Suprapubic skin (tissue), 4 donors: ENCODE data around the gene DTYMK. TPM values are rescaled to one million over a fixed set of nuclear protein-coding genes. Genes with fewer than 3 reads are reported as not detected.

ENCODE experiments used
- DNase-seq, 2 donors: peaks; one replicate each; pipeline ENCODE4 v3.0.0-alpha.2; 2019; ENCODE audit warnings: low spot score in 2 of 2
- H3K27ac ChIP-seq: fragments of 200-600 bp; sonication (generic); one replicate; pipeline ENCODE4 v1.5.1; 2019
- H3K27me3 ChIP-seq: fragments of 200-600 bp; sonication (generic); one replicate; pipeline ENCODE4 v1.5.1; 2019
- H3K36me3 ChIP-seq: fragments of 200-600 bp; sonication (generic); one replicate; pipeline ENCODE4 v1.5.1; 2019
- H3K4me1 ChIP-seq: fragments of 200-600 bp; sonication (generic); one replicate; pipeline ENCODE4 v1.5.1; 2019
- H3K4me3 ChIP-seq: fragments of 200-600 bp; sonication (generic); one replicate; pipeline ENCODE4 v1.5.1; 2019; ENCODE audit warnings: mild to moderate bottlenecking
- H3K9me3 ChIP-seq: fragments of 200-600 bp; sonication (generic); one replicate; pipeline ENCODE4 v1.5.1; 2019
- CTCF ChIP-seq, 2 donors: fragments of 200-600 bp in 1 of 2; fragments of 450-650 bp in 1 of 2; sonication (generic) in 1 of 2; IDR thresholded peaks; one replicate each; pipeline ENCODE4 v1.5.1; 2016 to 2019; ENCODE audit warnings: antibody characterized with exemption in 2 of 2, mild to moderate bottlenecking in 1 of 2, moderate library complexity in 1 of 2
- EP300 ChIP-seq: sonication (generic); formaldehyde crosslinking; IDR thresholded peaks from one replicate; pipeline ENCODE4 v1.6.1; 2017; ENCODE audit warnings: antibody characterized with exemption
- POLR2A ChIP-seq, 2 donors: fragments of 450-650 bp; IDR thresholded peaks; one replicate each; pipeline ENCODE4 v1.6.1; 2017; ENCODE audit warnings: antibody characterized with exemption in 2 of 2, mild to moderate bottlenecking in 2 of 2, moderate library complexity in 2 of 2
- POLR2AphosphoS5 ChIP-seq, 3 donors: sonication (generic); formaldehyde crosslinking; IDR thresholded peaks; one replicate each; pipeline ENCODE4 v1.6.1; 2017; ENCODE audit warnings: antibody characterized with exemption in 3 of 3
- WGBS: methylation state at CpG from one replicate; pipeline ENCODE4 v1.1.5; 2018; 5-methylcytosine and 5-hydroxymethylcytosine counted together
- total RNA-seq, 4 donors: library from RNA; depleted of rRNA; stranded (reverse); fragments of >200 nt; gene quantifications; one replicate each; pipeline ENCODE4 v1.1.0, GENCODE V29; 2016

The DTYMK gene
- total RNA-seq, 4 donors from 2014 or later = 14.6 to 29.1 (median 18.2) TPM

GRCh38 chr2:241632478-241633325 lies 53.9 kb downstream of the DTYMK start:
- H3K4me3 ChIP-seq = no peak overlapping the region
- no peak for DNase-seq
- no peak overlapping the region for H3K27ac ChIP-seq
- no peaks in the 10 kb centered on the region for H3K27me3 ChIP-seq
- H3K9me3 ChIP-seq = no peaks in the 10 kb centered on the region
- TF ChIP-seq POLR2AphosphoS5 (IDR thresholded peaks at IDR 0.05) = no peak
- WGBS = 94% methylated on average over 29 of the region's 39 CpGs
- H3K36me3 ChIP-seq = peaks cover 32% of the 10 kb centered on the region
- peaks cover 21% of the 10 kb centered on the region for H3K4me1 ChIP-seq

- TF ChIP-seq EP300 (no peak), POLR2AphosphoS5 (IDR thresholded peaks at IDR 0.05) (no peak), CTCF (IDR thresholded peaks at IDR 0.05) (no peak), POLR2A (IDR thresholded peaks at IDR 0.05) (no peak)
- Histone ChIP-seq H3K36me3 (peaks cover 32% of the 10 kb centered on the region), H3K9me3 (no peaks in the 10 kb centered on the region), H3K4me3 (no peak overlapping the region), H3K27me3 (no peaks in the 10 kb centered on the region), H3K27ac (no peak overlapping the region), H3K4me1 (peaks cover 7% of the 10 kb centered on the region)
- 78% methylated on average over 11 of the region's 11 CpGs for WGBS
- no peak for DNase-seq
Measured at GRCh38 chr2:241629762-241630435, 56.7 kb downstream of the DTYMK start.

- no peak overlapping the region for H3K27ac ChIP-seq
- no peaks in the 10 kb centered on the region for H3K27me3 ChIP-seq
- TF ChIP-seq POLR2AphosphoS5 (IDR thresholded peaks at IDR 0.05) = no peak
- no peak for TF ChIP-seq EP300
- TF ChIP-seq POLR2A (IDR thresholded peaks at IDR 0.05) = no peak
- no peak for TF ChIP-seq CTCF (IDR thresholded peaks at IDR 0.05)
- H3K4me3 ChIP-seq = no peak overlapping the region
- WGBS = 95% methylated on average over 8 of the region's 10 CpGs
- no peaks in the 10 kb centered on the region for H3K4me1 ChIP-seq
- H3K36me3 ChIP-seq = peaks cover 24% of the 10 kb centered on the region
- DNase-seq = no peak
- H3K9me3 ChIP-seq = no peaks in the 10 kb centered on the region
Measured at GRCh38 chr2:241627675-241628074, 58.9 kb downstream of the DTYMK start.

Other genes with a start within 250 kb of the DTYMK start
- gene STK25, start 178.2 kb downstream of the DTYMK start, total RNA-seq = 100 to 1,000 TPM; 131 to 232 (median 147) TPM
- 10 to 100 TPM; 32.4 to 61.6 (median 60.5) TPM for gene BOK, start 128.1 kb downstream of the DTYMK start, total RNA-seq
- 10 to 100 TPM; 46.4 to 56.2 (median 51.2) TPM for gene THAP4, start 49.7 kb downstream of the DTYMK start, total RNA-seq
- 100 to 1,000 TPM in 1 of 4 donors, 10 to 100 TPM in 3; 50.5 to 173 (median 88.0) TPM for gene ATG4B, start 49.1 kb downstream of the DTYMK start, total RNA-seq
- gene ING5, start 15.2 kb upstream of the DTYMK start, total RNA-seq = 10 to 100 TPM; 32.1 to 94.9 (median 46.4) TPM
- 100 to 1,000 TPM in 1 of 4 donors, 10 to 100 TPM in 3; 37.7 to 160 (median 62.2) TPM for gene D2HGDH, start 47.8 kb upstream of the DTYMK start, total RNA-seq
- gene GAL3ST2, start 90.0 kb upstream of the DTYMK start, total RNA-seq = not detected
- gene NEU4, start 122.4 kb upstream of the DTYMK start, total RNA-seq = under 1 TPM in 2 of 4 donors, not detected in 2; 0.21 to 0.70 TPM
- not detected for gene PDCD1, start 172.1 kb upstream of the DTYMK start, total RNA-seq
- not detected for gene RTP5, start 182.9 kb upstream of the DTYMK start, total RNA-seq